Measurements from ENCODE around the gene DBNL.

The DBNL gene

GRCh38 chr7:44100458-44101302, 56.2 kb downstream of the DBNL start:
- DNase-seq, result no peak

- DNase-seq, result no peak
These were observed 56.9 kb downstream of the DBNL start for GRCh38 chr7:44101303-44101965.

GRCh38 chr7:44101966-44102845, 57.7 kb downstream of the DBNL start:
- no peak for DNase-seq

- no peak for DNase-seq
These were observed 58.5 kb downstream of the DBNL start for GRCh38 chr7:44102846-44103565.

- DNase-seq, result no peak
These were observed 59.0 kb downstream of the DBNL start for GRCh38 chr7:44103566-44103922.

GRCh38 chr7:44103923-44104859, 59.7 kb downstream of the DBNL start, which contains the start of gene AEBP1:
Gene AEBP1, plus strand, starts transcription at chr7:44104345. Its CDS starts 321 bp downstream, at chr7:44104666.
- DNase-seq, result no peak

- no peak for DNase-seq
These were observed 60.6 kb downstream of the DBNL start for GRCh38 chr7:44104860-44105771.

- DNase-seq, result no peak
These were observed 61.3 kb downstream of the DBNL start for GRCh38 chr7:44105832-44106231.

GRCh38 chr7:44106311-44107065, 62.0 kb downstream of the DBNL start:
- no peak for DNase-seq

GRCh38 chr7:44107116-44107960, 62.8 kb downstream of the DBNL start:
- DNase-seq, result no peak

- DNase-seq, result no peak
These were observed 63.7 kb downstream of the DBNL start for GRCh38 chr7:44107961-44108767.

- no peak for DNase-seq
These were observed 64.6 kb downstream of the DBNL start for GRCh38 chr7:44108768-44109750.

- no peak for DNase-seq
These were observed 65.5 kb downstream of the DBNL start for GRCh38 chr7:44109991-44110390.

- no peak for DNase-seq
These were observed 66.5 kb downstream of the DBNL start for GRCh38 chr7:44110719-44111635.
